Bone marrow (tissue), 2 donors: ENCODE data around the gene YIPF6.
"Not testable (repeated sequence)": the region's sequence is repeated elsewhere in the genome, so short reads cannot be mapped to it uniquely, and the experiment has no call there.

Experiments
- DNase-seq, 2 donors: peaks; one replicate each; lab custom pipeline; 2025; lab: John Stamatoyannopoulos, UW

YIPF6 gene

DNA sequence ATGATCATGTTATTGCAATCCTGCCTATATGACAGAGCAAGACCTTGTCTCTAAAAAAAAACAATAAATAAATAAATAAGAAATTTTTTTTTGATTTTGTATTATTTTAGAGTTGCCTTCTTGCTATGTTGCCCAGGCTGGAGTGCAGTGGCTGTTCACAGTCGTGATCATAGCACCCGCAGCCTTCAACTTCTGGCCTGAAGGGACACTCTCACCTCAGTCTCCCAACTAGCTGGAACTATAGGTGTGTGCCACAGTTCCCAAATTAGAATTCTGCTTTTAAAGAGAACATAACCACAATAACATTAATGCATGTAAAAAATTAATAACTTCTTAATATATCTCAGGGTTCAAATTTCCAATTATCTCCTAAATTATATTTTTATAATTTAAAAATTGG, 7.8 kb downstream of the YIPF6 start:
- no peak for DNase-seq

DNA sequence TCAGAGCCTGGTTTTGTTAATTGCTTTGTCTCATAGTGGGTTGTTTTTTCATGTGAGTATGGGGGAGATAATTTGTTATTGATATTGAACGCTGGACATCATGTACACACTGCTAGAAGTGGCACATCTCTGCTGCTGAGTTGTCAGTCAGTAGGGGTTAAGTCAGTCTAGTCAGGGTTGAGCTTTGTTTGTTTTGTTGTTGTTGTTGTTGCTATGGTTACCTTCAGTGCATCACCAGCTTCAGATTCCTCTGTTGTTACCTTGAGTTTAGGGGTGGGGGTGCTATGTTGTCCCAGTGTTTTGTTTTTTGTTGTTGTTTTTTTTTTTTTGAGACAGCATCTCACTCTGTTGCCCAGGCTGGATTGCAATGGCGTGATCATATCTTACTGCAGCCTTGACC, 9.9 kb downstream of the YIPF6 start:
- no peak for DNase-seq

DNA sequence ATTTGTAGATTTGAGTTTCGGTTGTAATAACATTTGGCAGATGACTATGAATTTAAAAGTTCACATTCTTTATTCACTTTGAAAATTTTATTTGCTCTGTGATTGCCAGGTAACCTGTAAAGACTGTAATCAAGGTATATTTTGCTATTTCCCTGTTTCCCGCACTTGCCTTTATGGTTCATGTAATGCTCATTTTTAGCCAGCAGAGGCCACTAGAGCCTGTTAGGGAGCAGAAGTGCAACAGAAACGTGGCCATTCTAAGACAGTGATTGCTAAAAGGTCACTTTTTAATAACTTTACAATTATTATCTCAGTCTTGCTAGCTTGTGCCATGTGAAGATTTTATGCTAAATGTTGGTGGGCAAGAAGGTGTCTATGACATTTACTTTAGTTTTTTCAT, 12.4 kb downstream of the YIPF6 start:
- no peak for DNase-seq

DNA sequence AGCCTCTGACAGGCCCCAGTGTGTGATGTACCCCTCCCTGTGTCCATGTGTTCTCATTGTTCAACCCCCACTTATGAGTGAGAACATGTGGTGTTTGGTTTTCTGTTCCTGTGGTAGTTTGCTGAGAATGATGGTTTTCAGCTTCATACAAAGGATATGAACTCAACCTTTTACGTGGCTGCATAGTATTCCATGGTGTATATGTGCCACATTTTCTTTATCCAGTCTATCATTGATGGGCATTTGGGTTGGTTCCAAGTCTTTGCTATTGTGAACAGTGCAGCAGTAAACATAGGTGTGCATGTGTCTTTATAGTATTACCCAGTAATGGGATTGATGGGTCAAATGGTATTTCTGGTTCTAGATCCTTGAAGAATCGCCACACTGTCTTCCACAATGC, 25.8 kb downstream of the YIPF6 start:
- DNase-seq, result not testable (repeated sequence)

DNA sequence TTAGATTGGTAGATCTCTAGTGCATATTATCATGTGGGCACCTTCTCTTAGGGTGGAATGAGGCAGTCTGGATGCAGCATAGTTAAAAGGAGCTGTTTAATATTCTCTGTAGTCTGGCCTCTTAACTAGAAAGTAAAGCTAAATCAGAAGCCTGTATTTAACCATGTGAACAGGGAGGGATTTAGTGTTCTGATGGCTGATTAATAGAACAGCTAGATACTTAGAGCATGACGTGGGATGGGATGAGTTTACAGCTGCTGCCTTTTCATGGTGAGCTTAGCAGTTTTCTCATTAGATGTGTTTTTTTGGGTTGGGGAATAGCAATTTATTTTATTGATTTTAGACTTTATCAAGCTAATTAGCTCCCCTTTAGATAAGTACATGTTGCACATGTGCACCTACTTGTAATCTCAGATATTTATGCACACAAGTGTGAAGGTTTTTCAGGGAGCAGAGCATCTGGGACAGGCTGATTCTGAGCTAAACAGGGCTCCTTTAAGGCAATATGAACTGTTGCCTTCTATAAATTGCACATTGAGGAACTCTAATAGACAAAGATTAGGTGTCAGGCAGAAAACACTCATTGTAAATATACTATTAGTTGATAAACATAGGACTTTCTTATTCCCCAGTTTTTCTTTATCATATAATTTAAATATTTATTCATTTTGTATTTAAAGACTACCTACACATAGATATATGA, 34.1 kb downstream of the YIPF6 start:
- DNase-seq, result no peak

DNA sequence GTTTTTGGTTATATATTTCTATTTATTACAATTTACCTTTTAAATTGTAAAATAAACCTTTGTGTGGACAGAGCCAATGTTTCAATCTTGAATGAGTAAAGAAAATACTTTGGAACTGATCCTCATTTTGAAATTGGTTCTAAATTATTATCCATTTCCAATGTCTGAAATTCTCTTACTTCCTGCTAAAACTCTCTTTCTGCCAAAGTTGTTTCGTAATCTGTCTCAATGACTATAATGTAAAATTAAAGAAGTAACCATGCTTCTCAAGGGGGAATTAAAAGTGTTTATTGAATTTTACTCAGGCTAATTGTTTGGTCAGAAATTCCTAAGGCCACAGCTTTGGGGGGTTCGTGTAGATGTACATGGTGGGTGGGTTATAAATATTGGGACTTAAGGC, 34.8 kb downstream of the YIPF6 start:
- DNase-seq, result no peak

DNA sequence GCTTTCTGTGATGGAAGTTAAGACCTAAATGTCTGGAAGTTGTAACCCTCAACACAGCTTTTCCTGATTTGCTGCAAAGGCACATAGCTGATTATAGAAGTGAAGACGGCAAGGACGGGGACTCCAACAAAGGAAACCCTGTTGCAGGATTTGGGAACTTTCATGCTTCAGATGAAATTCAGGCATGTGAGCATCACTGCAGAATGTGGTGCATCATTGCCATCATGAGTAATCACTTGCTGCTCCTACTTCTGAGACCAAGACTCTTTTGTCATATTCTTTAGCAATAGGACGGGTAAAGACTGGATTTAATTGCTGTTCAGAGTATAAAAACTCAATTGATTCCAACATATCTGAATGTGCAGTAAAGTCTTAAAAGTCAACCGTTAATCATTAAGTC, 35.8 kb downstream of the YIPF6 start:
- DNase-seq, result no peak

DNA sequence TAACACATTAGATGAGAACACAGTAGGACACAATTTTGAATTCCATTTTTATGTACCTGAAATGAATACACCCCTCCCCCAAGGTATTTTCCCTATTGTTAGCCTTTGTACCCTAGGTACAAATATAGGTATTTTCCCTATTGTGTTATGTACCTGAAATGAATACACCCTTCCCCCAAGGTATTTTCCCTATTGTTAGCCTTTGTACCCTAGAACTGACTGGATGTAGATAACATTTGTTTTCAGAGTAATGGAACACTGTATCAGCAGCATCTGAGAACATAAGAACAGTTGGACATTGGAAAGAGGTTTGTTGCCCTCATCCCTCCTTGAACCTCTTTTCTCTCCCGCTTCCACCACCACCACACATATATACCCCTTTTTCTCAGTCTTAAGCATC, 37.6 kb downstream of the YIPF6 start:
- no peak for DNase-seq

DNA sequence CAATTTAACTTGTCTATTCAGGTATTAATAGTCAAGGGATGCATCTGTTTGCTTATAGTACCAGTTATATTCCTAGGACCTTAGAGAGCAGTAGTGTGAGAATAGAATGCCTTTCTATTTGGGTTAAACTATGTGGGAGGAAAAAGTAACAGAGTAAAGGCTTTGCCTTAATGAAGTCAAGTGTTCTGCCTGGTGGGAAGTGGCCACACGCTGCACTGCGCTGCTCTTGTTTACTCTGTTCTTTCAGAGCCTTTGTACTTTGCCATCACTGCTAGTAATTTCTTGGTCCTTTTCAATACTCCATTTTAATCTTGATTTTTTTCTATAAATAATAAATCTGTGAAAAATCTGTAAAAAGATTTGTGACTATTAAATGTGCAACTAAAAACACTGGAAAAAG, 38.0 kb downstream of the YIPF6 start:
- DNase-seq, result no peak

DNA sequence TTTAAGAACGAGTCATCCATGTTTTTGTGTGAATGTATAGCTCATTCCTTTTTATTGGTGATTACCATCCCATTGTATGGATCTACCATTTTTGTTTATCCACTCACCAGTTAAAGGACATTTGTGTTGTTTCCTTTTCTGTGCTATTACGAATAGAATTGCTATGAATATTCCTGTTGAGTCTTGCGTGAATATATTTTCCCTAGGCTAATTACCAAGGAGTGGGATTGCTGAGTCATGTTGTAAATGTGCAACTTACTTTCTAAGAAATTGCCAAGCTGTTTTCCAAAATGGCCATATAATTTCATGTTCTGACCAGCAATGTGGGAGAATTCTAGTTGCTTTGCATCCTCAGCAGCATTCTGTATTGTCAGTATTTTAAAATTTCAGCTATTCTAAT, 51.3 kb downstream of the YIPF6 start:
- DNase-seq, result no peak

DNA sequence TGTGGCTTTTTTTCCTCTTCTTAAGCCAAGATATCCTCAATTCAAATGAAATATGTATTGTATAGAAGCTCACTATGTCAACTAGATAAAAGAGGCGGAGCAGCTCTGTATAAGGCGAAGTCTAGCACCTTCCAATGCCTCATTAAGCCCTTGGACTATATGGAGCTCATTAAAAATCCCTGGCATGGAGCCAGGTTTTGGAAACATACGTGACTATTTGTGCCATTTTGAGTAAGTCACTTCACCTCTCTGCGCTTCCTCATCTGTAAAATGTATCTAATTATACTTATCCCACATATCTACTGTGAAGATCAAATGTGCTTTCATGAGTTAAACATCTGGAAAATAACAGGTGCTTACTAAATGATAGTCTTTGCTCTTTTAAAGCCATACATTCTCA, 57.2 kb downstream of the YIPF6 start:
- no peak for DNase-seq

DNA sequence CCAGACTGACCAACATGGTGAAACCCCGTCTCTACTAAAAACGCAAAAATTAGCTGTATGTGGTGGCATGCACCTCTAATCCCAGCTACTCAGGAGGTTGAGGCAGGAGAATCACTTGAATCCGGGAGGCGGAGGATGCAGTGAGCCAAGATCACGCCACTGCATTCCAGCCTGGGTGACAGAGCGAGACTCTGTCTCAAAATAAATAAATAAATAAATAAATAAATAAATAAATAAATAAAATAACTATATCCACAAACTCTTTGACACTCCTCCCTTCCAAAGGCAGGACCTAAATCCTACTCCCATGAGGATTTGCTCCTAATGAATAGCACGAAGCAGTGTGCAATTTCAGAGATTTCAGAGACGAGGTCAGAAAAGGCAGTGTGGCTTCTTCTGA, 58.3 kb downstream of the YIPF6 start:
- DNase-seq, result not testable (repeated sequence)

DNA sequence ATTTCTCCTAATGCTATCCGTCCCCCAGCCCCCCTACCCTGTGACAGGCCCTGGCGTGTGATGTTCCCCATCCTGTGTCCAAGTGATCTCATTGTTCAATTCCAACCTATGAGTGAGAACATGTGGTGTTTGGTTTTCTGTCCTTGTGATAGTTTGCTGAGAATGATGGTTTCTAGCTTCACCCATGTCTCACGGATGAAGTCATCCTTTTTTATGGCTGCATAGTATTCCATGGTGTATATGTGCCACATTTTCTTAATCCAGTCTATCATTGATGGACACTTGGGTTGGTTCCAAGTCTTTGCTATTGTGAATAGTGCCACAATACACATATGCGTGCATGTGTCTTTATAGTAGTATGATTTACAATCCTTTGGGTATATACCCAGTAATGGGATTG, 61.1 kb downstream of the YIPF6 start:
- not testable (repeated sequence) for DNase-seq

DNA sequence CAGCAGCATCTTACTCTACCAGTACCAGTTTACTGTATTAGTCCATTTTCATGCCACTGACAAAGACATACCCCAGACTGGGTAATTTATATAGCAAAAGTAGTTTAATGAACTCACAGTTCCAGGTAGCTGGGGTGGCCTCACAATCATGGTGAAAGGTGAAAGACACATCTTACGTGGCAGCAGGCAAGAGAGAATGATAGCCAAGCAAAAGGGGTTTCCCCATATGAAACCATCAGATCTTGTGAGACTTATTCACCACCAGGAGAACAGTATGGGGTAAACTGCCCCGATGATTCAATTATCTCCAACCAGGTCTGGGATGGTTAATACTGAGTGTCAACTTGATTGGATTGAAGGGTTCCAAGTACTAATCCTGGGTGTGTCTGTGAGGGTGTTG, 69.3 kb downstream of the YIPF6 start:
- no peak for DNase-seq

DNA sequence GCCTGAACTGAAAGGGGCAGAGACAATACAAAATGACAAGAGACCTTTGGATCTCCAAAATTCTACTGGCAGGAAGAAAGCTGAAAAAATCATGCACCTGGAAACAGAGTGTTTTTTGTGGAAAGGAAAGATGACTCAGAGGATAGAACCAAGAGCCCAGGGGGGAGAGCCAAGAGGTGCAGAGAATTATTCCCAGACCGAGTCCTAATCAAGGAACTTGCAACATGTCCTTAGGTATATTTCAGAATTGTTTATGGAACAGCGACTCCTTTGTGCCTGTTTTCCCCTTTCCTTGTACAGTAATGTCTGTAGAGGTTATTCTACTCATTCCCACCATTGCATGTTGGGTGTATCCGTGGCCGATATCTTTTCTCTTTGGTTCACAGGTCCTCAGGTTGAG, 71.7 kb downstream of the YIPF6 start:
- DNase-seq, result no peak

DNA sequence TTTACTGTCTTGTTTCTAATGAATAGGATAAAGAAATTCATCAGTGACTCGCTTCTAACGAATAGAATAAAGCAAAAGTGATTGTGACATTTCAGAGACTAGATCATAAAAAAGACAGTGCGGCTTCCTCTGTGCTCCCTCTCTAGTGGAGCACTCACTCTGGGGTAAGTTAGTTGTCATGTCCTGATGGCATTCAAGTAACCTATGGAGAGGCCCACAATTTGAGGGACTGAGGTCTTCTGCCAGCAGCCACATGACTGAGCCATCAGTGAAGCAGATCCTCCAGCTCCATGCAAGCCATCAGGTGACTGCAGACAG, 72.4 kb downstream of the YIPF6 start:
- DNase-seq, result no peak

DNA sequence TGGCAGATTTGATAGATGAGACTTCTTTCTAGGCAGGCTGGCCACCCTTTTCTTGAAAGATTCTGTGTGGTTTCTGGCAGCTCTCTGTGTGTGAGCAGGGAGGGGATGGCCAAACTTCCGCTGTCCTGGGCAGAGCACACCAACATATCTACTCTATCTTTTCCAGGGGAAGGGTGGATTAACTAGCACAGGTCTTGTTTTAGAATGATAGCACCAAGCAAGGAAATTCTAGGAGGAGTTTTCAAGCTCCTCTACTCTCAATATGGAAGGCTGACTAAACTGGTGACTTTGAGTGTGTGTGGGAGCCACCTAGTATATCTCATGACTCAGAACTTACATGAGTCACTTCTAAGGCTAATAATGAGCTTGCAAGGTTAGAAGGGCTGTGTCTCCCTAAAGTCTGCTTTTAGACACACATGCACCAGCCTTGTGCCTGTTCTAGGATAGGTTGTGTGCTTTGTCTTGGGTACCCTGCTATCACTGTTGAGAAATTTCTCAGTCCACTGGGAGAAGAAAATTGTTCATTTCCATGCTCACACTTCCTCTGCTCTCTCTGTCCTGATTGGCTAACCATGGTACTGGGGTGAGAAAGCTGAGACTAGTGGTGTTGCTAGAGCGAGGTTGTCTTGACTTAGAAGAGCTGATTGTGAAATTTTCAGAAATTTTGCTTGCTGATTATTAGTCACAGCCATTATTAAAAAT, 72.9 kb downstream of the YIPF6 start:
- DNase-seq, result no peak

DNA sequence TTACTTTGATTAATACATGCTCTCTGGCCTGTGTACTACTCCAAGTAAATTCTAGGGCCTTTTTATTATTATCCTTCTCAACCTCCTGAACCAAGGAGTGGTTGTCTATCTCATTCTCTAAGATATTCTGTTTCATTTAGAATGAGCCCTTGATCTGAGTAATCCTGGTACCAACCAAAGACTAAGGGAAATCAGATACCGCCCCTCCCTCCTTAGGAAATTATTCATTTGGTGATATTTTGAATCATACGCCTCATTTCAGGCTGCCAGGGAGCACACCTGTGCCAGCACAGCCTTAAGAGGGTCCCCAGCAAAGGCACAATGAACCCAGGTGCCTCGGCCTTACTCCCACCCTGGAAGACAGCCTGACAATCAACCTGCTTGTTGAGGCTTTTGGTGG, 75.4 kb downstream of the YIPF6 start:
- DNase-seq, result no peak

DNA sequence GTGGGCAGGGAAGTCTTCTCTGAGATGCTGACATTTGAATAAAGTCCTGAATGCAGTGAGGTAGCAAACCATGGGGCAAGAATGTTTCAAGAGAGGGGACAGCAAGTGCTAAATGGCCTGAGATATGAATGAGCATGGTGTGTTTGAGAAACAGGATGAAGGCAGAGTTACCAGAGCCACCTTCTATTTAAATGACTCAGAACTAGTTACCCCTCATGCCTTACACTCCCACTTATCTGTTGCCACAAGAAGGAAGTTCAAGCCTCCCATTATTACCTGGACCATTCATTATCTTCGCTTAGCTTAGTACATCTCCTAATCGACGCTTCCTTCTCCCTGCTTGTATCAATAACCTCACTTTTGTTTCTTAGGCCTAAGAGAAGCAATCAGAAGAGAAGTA, 81.0 kb downstream of the YIPF6 start:
- no peak for DNase-seq

DNA sequence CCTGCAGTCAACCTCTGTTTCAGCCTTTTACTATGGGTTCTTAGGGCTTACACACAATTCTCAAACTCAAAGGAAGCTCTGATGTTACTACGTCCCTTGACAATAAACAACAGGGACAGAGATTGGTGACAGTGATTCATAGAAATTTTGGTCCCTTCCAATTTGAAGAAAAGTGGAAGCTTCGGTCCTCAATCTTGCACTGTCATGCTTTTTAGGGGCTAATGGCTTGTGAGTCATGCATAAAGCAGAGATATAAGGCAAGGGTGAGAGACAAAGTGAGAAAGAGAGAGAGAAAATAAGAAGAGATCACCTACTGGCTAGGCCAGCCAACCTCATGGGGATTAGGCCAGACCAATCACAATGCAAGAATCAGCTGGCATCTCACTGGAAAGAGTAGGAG, 85.4 kb downstream of the YIPF6 start:
- DNase-seq, result no peak
